OCI-LY1 (cell line): ENCODE results near the gene AKAP13.

Experiments
- EZH2 ChIP-seq: fragments of 200-600 bp; sonication (generic), shearing (Covaris generic); IDR thresholded peaks from 2 replicates; pipeline ENCODE4 v1.8.0; 2017; ENCODE audit warnings: borderline replicate concordance, mixed run types, mild to moderate bottlenecking, antibody characterized with exemption, low read length, moderate library complexity, mixed read lengths
- TF ChIP-seq, protein P1 (sequence below): fragments of 200-600 bp; sonication (generic), shearing (Covaris generic); IDR thresholded peaks from 2 replicates; pipeline ENCODE4 v1.5.1; 2017; ENCODE audit warnings: mild to moderate bottlenecking, antibody characterized with exemption, low read length, moderate library complexity, mixed read lengths

DNA sequence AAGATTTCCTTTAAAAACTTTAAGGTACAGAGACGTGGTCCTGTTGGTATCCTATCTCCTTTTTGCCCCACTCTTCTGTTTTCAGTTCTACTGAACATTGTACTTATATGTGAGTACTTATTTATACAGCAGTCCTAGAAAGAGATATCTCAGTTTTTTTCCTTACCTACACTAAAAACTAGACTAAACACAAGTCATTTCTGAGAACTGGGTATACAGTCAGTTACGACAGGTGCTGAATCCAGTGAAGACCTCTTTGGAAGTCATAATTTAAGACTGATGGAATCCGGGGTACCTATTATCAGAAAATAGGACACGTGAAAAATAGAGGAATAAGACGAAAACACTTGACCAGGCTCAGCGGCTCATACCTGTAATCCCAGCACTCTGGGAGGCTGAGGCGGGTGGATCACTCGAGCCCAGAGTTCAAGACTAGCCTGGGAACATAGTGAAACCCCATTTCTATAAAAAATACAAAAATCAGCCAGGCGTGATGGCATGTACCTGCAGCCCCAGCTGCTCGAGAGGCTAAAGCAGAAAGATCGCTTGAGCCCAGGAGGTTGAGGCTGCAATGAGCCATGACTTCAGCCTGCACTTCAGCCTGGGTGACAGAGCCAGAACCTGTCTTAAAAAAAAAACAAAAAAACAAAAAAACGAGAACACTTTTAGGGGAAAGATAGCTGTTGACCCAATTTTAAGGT is 338.0 kb downstream of the AKAP13 start:
- TF ChIP-seq, protein P1, sequence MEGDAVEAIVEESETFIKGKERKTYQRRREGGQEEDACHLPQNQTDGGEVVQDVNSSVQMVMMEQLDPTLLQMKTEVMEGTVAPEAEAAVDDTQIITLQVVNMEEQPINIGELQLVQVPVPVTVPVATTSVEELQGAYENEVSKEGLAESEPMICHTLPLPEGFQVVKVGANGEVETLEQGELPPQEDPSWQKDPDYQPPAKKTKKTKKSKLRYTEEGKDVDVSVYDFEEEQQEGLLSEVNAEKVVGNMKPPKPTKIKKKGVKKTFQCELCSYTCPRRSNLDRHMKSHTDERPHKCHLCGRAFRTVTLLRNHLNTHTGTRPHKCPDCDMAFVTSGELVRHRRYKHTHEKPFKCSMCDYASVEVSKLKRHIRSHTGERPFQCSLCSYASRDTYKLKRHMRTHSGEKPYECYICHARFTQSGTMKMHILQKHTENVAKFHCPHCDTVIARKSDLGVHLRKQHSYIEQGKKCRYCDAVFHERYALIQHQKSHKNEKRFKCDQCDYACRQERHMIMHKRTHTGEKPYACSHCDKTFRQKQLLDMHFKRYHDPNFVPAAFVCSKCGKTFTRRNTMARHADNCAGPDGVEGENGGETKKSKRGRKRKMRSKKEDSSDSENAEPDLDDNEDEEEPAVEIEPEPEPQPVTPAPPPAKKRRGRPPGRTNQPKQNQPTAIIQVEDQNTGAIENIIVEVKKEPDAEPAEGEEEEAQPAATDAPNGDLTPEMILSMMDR: no peak
- TF ChIP-seq EZH2: no peak
